ENCODE results near the gene SERP2.

The SERP2 gene

DNA sequence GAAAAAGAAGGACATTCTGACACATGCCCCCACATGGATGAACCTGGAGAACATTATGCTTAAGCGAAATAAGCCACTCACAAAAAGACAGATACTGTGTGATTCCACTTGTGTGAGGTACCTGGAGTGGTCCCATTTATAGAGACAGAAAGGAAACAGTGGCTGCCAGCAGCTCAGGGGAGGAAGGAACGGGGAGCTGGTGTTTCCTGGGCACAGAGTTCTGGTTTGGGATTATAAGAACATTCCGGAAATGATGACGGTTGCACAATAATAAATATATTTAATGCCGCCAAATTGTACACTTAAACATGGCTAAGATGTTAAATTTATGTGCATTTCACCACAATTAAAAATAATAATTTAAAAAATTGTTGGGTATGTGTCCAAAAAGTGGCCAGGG, 33.0 kb downstream of the SERP2 start:
- no peaks in the 10 kb centered on the region for H3K36me3 ChIP-seq (ENCODE audit: control insufficient read depth, insufficient read depth, low read length)
- no peak for TF ChIP-seq CTCF (IDR thresholded peaks at IDR 0.05; ENCODE audit: insufficient read depth, low read length, poor library complexity, severe bottlenecking)
- no peak for DNase-seq (ENCODE audit: extremely low read depth, insufficient read length)
- H3K27me3 ChIP-seq (replicated peaks; ENCODE audit: control insufficient read depth, insufficient read depth, low read length), result no peaks in the 10 kb centered on the region; the same call in 1 of the 2 replicates
- H3K4me3 ChIP-seq (replicated peaks; ENCODE audit: low read depth, low read length), result no peak overlapping the region

GRCh38 chr13:44407379-44407778, 33.8 kb downstream of the SERP2 start:
- no peak for TF ChIP-seq CTCF (IDR thresholded peaks at IDR 0.05; ENCODE audit: insufficient read depth, low read length, poor library complexity, severe bottlenecking)
- Histone ChIP-seq H3K27me3 (replicated peaks; ENCODE audit: control insufficient read depth, insufficient read depth, low read length) (no peaks in the 10 kb centered on the region; the same call in 1 of the 2 replicates), H3K4me3 (replicated peaks; ENCODE audit: low read depth, low read length) (no peak overlapping the region), H3K36me3 (ENCODE audit: control insufficient read depth, insufficient read depth, low read length) (no peaks in the 10 kb centered on the region)
- no peak for DNase-seq (ENCODE audit: extremely low read depth, insufficient read length)

- Histone ChIP-seq H3K4me3 (replicated peaks; ENCODE audit: low read depth, low read length) (no peak overlapping the region), H3K36me3 (ENCODE audit: control insufficient read depth, insufficient read depth, low read length) (no peaks in the 10 kb centered on the region), H3K27me3 (replicated peaks; ENCODE audit: control insufficient read depth, insufficient read depth, low read length) (no peaks in the 10 kb centered on the region; the same call in none of the 2 replicates)
- no peak for TF ChIP-seq CTCF (IDR thresholded peaks at IDR 0.05; ENCODE audit: insufficient read depth, low read length, poor library complexity, severe bottlenecking)
- no peak for DNase-seq (ENCODE audit: extremely low read depth, insufficient read length)
Observed at GRCh38 chr13:44407891-44408290, 34.3 kb downstream of the SERP2 start.

- Histone ChIP-seq H3K4me3 (replicated peaks; ENCODE audit: low read depth, low read length) (no peak overlapping the region), H3K36me3 (ENCODE audit: control insufficient read depth, insufficient read depth, low read length) (no peaks in the 10 kb centered on the region), H3K27me3 (replicated peaks; ENCODE audit: control insufficient read depth, insufficient read depth, low read length) (no peaks in the 10 kb centered on the region; the same call in none of the 2 replicates)
- TF ChIP-seq CTCF (IDR thresholded peaks at IDR 0.05; ENCODE audit: insufficient read depth, low read length, poor library complexity, severe bottlenecking), result no peak
- DNase-seq (ENCODE audit: extremely low read depth, insufficient read length), result no peak
Observed at GRCh38 chr13:44409595-44409994, 36.0 kb downstream of the SERP2 start.

DNA sequence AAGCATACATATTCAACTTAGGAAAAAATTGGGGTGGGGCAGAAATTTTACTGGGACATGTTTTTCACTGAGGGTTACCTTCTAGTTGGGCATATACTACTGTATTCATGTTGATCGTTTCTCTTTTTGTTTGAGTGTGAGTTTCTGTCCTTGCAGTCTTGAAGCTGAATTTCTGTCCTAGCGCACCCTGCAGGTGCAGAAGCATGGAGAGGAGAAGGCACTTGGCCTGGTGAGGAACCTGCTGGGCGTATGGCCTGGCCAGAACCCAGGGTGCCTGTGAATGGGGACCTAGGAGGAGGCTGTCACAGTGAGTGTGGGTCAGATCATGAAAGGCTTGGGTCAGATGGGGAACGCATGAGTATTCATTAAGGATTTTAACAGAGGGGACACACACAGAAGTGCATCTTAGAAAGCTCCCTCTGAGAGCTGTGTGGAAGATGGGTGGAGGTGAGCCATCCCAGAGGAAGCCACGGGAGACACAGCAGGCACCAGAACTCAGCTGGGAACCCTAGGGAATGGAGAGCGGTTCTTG, 36.8 kb downstream of the SERP2 start:
- no peak for DNase-seq (ENCODE audit: extremely low read depth, insufficient read length)
- Histone ChIP-seq H3K4me3 (replicated peaks; ENCODE audit: low read depth, low read length) (no peak overlapping the region), H3K27me3 (replicated peaks; ENCODE audit: control insufficient read depth, insufficient read depth, low read length) (no peaks in the 10 kb centered on the region; the same call in none of the 2 replicates), H3K36me3 (ENCODE audit: control insufficient read depth, insufficient read depth, low read length) (no peaks in the 10 kb centered on the region)
- TF ChIP-seq CTCF (IDR thresholded peaks at IDR 0.05; ENCODE audit: insufficient read depth, low read length, poor library complexity, severe bottlenecking), result peak; percentile 17

GRCh38 chr13:44411841-44412240, 38.2 kb downstream of the SERP2 start:
- no peaks in the 10 kb centered on the region; the same call in none of the 2 replicates for H3K27me3 ChIP-seq (replicated peaks; ENCODE audit: control insufficient read depth, insufficient read depth, low read length)
- H3K36me3 ChIP-seq (ENCODE audit: control insufficient read depth, insufficient read depth, low read length), result no peaks in the 10 kb centered on the region
- no peak overlapping the region for H3K4me3 ChIP-seq (replicated peaks; ENCODE audit: low read depth, low read length)
- DNase-seq (ENCODE audit: extremely low read depth, insufficient read length), result no peak
- no peak for TF ChIP-seq CTCF (IDR thresholded peaks at IDR 0.05; ENCODE audit: insufficient read depth, low read length, poor library complexity, severe bottlenecking)
